Fibroblast of the conjunctiva (primary cell): ENCODE data around the gene RNF103.
"Not testable (repeated sequence)": the region's sequence is repeated elsewhere in the genome, so short reads cannot be mapped to it uniquely, and the experiment has no call there.

Experiments used
- DNase-seq: peaks from one replicate; pipeline ENCODE4 v3.0.0-alpha.2; 2010; ENCODE audit warnings: low read depth

The RNF103 gene

GRCh38 chr2:86624267-86624547 is 542 bp upstream of the RNF103 start:
- DNase-seq, result no peak

DNA sequence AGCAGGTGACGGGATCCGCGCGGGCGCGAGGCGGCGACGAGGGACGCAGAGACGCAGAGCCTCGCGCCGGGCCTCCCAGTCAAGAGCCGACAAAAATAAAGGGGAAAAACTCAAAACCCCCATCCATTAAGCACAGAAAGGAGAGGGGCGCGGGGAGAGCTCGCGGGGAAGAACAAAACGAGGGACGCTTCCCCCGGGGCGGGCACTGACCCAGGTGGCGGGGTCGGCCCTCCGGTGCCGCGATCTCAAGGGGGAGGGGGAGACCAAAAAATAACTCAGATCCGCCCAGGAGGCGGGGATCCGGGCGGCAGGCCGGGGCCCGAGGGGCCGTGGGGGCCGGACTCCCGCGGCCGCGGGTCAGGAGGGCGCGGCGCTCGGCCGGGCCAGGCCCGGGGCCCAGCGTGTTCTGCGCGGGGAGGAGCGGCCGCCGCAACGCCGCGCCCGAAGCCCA is 597 bp downstream of the RNF103 start:
- no peak for DNase-seq

GRCh38 chr2:86622519-86623042 is 1.1 kb downstream of the RNF103 start:
- no peak for DNase-seq

DNA sequence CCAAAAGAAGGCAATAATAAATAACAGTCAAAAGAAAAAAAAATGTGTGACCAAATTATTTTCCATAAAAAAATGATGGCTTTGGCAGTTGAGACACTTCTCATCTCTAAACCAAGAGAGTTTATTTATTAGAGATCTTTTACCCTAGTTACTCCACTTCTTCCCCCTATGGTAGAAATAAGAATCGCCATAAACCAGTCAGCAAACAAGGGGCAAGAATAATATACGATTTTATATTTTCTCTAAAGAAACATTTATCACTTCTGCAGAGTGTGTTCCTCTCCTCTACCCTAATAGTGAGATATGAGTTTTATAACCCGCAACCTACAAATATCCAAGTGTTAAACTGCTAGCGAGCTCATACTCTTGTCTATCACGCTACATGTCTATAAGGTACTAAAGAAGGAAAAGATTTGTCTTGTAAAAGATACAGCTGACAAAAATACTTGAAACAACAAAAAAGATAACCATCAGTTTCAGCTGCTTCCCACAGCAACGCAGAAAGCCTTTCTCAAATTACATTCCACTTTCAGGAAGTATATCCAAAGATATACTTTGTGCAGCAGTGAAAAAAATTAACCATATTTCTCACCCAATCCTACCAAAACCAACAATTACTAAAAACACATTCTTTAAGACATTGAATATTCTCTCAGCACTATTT is 2.3 kb downstream of the RNF103 start:
- DNase-seq, result no peak

DNA sequence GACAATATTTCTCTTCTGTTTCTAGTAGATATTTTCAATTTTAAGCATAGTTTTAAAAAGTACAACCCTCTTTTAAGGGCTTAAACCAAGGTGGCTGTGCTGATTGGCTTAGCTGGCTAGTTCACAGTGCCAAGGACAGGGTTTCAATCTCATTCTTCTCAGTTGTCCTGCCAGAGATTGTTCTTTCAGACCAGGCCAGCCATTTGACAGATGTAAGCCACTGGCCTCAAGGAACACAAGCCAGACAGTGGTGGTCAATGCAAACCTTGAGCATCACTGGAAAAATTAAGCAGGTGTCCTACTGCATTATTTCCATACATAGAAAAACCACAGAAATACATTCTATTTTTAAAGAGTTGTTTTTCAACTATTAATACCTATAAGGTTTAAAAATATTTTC is 5.9 kb downstream of the RNF103 start:
- no peak for DNase-seq

DNA sequence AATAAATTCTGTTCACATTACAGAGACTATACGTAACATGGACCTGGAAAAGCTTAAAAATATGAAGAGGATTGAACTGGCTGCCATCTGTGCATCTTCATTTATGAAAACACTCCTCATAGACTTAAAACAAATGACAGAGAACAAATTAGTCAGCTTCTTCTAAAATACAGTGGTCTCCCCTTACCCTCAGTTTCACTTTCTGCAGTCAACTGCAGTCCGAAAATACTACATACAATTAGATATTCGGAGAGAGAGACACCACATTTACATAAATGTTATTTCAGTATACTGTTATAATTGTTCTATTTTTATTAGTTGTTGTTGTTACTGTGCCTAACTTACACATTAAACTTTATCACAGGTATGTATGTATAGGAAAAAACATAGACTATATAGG is 6.5 kb downstream of the RNF103 start:
- DNase-seq, result no peak

- no peak for DNase-seq
Observed at GRCh38 chr2:86616502-86616901, 7.2 kb downstream of the RNF103 start.

GRCh38 chr2:86615596-86615995 is 8.1 kb downstream of the RNF103 start:
- no peak for DNase-seq

DNA sequence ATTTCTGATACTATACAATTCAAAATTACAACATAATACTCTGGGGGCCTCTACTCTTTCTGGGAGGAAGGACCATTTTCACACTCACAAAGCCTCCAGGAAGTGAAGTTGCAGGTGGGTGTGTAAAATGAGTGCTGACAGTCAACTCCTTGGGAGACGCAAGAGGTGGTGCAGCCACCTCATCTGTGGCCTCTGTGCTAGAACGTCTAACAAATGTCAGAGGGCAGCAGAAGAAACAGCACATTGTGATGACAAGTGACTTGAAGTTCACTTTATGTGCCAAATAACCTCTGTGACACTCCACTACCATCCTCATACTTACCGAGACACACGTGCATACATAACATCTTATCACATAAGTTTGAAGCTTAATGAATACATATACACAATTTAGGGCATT is 10.2 kb downstream of the RNF103 start:
- no peak for DNase-seq

DNA sequence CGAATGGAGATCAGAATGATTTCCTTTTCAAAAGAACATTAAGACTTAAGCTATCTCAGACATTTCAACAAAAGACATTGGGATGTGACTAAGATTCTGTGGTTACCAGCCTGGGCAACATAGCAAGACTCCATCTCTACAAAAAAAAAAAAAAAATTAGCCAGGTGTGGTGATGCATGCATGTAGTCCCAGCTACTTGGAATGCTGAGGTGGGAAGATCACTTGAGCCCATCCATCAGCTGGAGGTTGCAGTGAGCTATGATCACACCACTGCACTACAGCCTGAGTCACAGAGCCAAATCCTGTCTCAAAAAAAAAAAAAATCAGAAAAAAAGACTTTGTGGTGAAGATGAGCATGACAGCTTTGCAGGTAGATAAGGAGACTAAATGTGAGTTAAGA is 12.8 kb downstream of the RNF103 start:
- DNase-seq, result no peak

GRCh38 chr2:86608832-86609410 is 14.7 kb downstream of the RNF103 start:
- no peak for DNase-seq

- DNase-seq, result no peak
Observed at GRCh38 chr2:86603905-86604304, 19.8 kb downstream of the RNF103 start.

DNA sequence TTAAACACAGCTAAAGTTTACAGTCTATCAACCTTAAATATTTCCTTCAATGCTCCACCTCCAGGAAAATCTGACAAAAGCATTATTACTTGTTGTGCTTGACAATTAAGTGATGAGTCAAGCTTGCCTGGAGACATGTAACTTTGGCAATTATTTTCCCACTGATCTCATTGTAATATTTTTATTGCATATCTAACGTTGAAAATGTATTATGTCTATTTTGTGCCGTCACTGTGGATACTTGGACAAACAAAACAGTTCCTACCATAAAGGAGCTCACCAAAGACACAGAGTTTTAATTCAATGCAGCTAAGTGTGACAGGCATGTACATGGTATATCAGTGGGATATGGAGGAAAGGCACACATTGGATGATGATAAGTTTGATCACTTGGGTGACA is 24.7 kb downstream of the RNF103 start:
- DNase-seq, result no peak

DNA sequence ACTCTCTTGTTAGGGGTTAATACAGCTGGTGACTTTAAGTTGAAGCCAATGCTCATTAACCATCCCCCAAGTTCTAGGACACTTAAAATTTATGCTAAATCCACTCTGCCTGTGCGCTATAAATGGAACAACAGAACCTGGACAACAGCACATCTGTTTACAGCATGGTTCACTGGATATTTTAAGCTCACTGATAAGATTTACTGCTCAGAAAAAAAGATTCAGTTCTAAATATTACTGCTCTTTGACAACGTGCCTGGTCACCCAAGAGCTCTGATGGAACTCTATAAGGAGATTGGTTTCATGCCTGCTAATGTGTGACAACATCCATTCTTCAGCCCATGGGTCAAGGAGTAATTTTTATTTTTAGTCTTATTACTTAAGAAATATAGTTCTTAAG is 27.5 kb downstream of the RNF103 start:
- no peak for DNase-seq

GRCh38 chr2:86593266-86593665 is 30.4 kb downstream of the RNF103 start:
- no peak for DNase-seq

DNA sequence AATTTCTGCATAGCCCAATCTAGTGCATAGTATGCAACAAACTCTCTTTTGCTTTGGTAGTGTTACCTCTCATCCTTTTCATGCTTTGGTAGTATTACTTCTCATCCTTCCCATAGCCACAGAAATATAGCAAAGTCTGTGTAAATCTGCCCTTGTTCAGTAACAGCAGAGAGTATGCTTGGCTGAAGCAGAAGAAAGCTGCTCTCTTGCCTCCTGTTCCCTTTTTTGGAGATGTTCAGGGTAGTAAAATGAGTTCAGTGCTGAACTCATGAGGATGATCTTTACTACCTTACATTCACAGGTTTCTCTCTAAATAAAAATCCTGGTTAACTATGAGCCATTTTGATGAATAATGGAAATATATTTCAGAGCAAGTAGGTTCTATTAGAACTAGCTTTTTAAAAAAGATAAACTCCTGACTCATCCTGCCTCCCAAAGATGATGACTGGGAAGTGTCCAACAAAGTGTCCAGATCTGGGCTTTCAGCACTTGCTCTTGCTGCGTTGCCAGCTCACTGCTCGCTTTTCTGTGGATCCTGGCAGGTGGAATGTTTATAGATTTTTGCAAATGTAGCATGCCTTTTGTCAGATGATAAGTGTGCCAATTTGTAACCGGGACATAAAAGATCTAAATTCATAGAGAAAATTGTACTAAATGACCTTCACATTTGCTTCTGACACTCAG is 31.0 kb downstream of the RNF103 start:
- DNase-seq, result no peak

GRCh38 chr2:86589701-86590100 is 34.0 kb downstream of the RNF103 start:
- not testable (repeated sequence) for DNase-seq

- no peak for DNase-seq
Observed at GRCh38 chr2:86584151-86584913, 39.3 kb downstream of the RNF103 start.

DNA sequence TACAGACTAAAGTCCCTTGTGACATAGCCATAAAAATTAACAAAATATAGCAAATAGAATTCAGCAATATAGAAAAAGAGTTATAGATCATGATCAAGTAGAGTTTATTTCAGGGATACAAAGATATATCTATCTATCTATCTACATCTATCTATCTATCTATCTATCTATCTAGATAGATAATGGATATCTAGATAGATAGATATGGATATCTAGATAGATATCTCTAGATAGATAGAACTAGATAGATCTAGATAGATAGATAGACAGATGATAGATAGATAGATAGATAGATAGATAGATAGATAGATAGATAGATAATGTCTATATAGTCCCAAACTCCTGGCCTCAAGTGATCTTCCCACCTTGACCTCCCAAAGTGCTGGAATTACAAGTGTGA is 43.1 kb downstream of the RNF103 start:
- no peak for DNase-seq

DNA sequence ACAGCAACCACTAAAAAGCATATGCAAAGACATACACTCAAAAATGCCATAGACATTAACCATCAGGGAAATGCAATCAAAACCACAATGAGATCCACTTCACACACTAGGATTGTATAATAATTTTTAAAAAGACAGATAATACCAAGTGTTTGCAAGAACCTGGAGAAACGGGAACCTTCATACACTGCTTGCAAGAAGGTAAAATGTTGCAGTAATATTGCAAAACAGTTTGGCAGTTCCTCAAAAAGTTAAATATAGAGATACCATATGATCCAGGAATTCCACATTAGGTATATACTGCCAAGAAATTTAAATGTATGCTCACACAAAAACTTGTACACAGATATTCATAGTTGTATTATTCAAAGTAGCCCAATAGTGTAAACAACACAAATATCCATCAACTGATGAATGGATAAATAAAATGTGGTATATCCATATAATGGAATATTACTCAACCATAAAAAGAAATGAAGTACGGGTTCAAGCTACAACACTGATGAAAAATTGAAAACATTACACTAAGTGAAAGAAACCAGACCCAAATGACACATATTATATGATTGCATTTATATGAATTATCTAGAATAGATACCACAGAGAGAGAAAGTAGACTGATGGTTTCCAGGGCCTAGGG is 45.7 kb downstream of the RNF103 start:
- no peak for DNase-seq

- DNase-seq, result no peak
Observed at GRCh38 chr2:86570059-86570458, 53.6 kb downstream of the RNF103 start.

GRCh38 chr2:86566821-86567190 is 56.9 kb downstream of the RNF103 start:
- DNase-seq, result no peak
